SK-N-SH treated with all-trans-retinoic acid at 6 μM for 48 hours (cell line): ENCODE measurements around the gene GTF2A1.

Experiments
- ATAC-seq: fragments of 200-7000 bp; cut with Tn5 transposase; 3 replicates; pipeline ENCODE4 v1.9.1; 2020; ENCODE audit warnings: mild to moderate bottlenecking, moderate library complexity
- ARNTL ChIP-seq: fragments of 450-650 bp; formaldehyde crosslinking; IDR thresholded peaks from 2 replicates; pipeline ENCODE4 v1.5.0; 2020; ENCODE audit warnings: low read depth, mild to moderate bottlenecking, moderate library complexity, borderline replicate concordance
- BACH2 ChIP-seq: fragments of 250-450 bp; sonication (Bioruptor Pico); IDR thresholded peaks from 2 replicates; pipeline ENCODE4 v1.9.0; 2021; ENCODE audit warnings: mild to moderate bottlenecking, borderline replicate concordance
- CREB5 ChIP-seq: fragments of 250-450 bp; sonication (Bioruptor Pico); IDR thresholded peaks from 2 replicates; pipeline ENCODE4 v1.5.1; 2020; ENCODE audit warnings: low read depth, mild to moderate bottlenecking, moderate library complexity
- ESRRG ChIP-seq: fragments of 250-450 bp; sonication (Bioruptor Pico); IDR thresholded peaks from 2 replicates; pipeline ENCODE4 v1.6.1; 2021; ENCODE audit warnings: mild to moderate bottlenecking
- GLIS3 ChIP-seq: fragments of 250-450 bp; sonication (Bioruptor Pico); IDR thresholded peaks from 2 replicates; pipeline ENCODE4 v1.5.0; 2020; ENCODE audit warnings: mild to moderate bottlenecking, moderate library complexity
- OSR1 ChIP-seq: fragments of 250-450 bp; sonication (Bioruptor Pico); IDR thresholded peaks from 2 replicates; pipeline ENCODE4 v1.8.0; 2022; ENCODE audit warnings: moderate library complexity, mild to moderate bottlenecking, inconsistent platforms
- PPARA ChIP-seq: fragments of 250-450 bp; sonication (Bioruptor Pico); IDR thresholded peaks from 2 replicates; pipeline ENCODE4 v1.5.0; 2020; ENCODE audit warnings: mild to moderate bottlenecking, borderline replicate concordance
- RARB ChIP-seq: fragments of 250-450 bp; sonication (Bioruptor Pico); IDR thresholded peaks from 2 replicates; pipeline ENCODE4 v1.8.0; 2021; ENCODE audit warnings: mild to moderate bottlenecking, moderate library complexity
- TOX ChIP-seq: fragments of 250-450 bp; sonication (Bioruptor Pico); IDR thresholded peaks from 2 replicates; pipeline ENCODE4 v1.8.0; 2021; ENCODE audit warnings: mild to moderate bottlenecking, moderate library complexity, borderline replicate concordance
- TSHZ2 ChIP-seq: fragments of 250-450 bp; sonication (Bioruptor Pico); IDR thresholded peaks from 2 replicates; pipeline ENCODE4 v1.5.0; 2020; ENCODE audit warnings: mild to moderate bottlenecking, moderate library complexity
- ZC3H10 ChIP-seq: fragments of 250-450 bp; sonication (Bioruptor Pico); IDR thresholded peaks from 2 replicates; pipeline ENCODE4 v1.5.1; 2021; ENCODE audit warnings: mild to moderate bottlenecking, moderate library complexity
- ZFP30 ChIP-seq: fragments of 450-650 bp; formaldehyde crosslinking; IDR thresholded peaks from 2 replicates; pipeline ENCODE4 v1.5.0; 2022; ENCODE audit warnings: mild to moderate bottlenecking, moderate library complexity
- ZNF565 ChIP-seq: fragments of 450-650 bp; formaldehyde crosslinking; conservative IDR thresholded peaks from 2 replicates; pipeline ENCODE4 v1.5.0; 2020; ENCODE audit warnings: low read depth, mild to moderate bottlenecking, moderate library complexity
- ZNF70 ChIP-seq: fragments of 450-650 bp; formaldehyde crosslinking; IDR thresholded peaks from 2 replicates; pipeline ENCODE4 v1.5.0; 2020; ENCODE audit warnings: mild to moderate bottlenecking, moderate library complexity
- ZNF8 ChIP-seq: fragments of 450-650 bp; formaldehyde crosslinking; IDR thresholded peaks from 2 replicates; pipeline ENCODE4 v1.5.0; 2020; ENCODE audit warnings: mild to moderate bottlenecking, moderate library complexity
- TF ChIP-seq, protein P1 (sequence below): fragments of 250-450 bp; sonication (Bioruptor Pico); IDR thresholded peaks from 2 replicates; pipeline ENCODE4 v1.8.0; 2020; ENCODE audit warnings: mild to moderate bottlenecking, moderate library complexity, borderline replicate concordance
- TF ChIP-seq, protein P2 (sequence below): fragments of 250-450 bp; sonication (Bioruptor Pico); IDR thresholded peaks from 2 replicates; pipeline ENCODE4 v1.8.0; 2021; ENCODE audit warnings: low read depth, mild to moderate bottlenecking, moderate library complexity, borderline replicate concordance

The GTF2A1 gene

DNA sequence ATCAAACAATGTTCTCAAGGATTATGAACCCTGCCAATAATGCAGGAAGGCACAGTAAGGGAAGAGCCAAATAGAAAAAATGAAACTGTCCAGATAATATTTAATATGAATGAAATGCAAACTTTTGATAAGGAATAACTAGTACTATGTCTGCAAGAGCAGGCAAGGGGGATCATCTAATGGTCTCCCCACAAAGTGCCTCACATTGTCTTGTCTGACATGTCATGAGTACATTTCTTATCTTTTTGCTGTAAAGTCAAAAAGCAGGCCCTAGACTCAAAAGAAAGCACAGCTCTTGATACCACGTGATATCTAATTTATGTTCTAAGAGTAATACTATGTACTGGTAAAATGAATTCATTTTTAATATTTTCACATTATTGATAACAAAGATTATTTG lies 43.9 kb upstream of the GTF2A1 start:
- ATAC-seq = no peak
- TF ChIP-seq CREB5 (no peak), ZNF565 (CRISPR knock-in tag) (no peak), TSHZ2 (CRISPR knock-in tag) (no peak), ESRRG (CRISPR knock-in tag) (no peak), OSR1 (CRISPR knock-in tag) (no peak)
- TF ChIP-seq, protein P1, sequence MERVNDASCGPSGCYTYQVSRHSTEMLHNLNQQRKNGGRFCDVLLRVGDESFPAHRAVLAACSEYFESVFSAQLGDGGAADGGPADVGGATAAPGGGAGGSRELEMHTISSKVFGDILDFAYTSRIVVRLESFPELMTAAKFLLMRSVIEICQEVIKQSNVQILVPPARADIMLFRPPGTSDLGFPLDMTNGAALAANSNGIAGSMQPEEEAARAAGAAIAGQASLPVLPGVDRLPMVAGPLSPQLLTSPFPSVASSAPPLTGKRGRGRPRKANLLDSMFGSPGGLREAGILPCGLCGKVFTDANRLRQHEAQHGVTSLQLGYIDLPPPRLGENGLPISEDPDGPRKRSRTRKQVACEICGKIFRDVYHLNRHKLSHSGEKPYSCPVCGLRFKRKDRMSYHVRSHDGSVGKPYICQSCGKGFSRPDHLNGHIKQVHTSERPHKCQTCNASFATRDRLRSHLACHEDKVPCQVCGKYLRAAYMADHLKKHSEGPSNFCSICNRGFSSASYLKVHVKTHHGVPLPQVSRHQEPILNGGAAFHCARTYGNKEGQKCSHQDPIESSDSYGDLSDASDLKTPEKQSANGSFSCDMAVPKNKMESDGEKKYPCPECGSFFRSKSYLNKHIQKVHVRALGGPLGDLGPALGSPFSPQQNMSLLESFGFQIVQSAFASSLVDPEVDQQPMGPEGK (CRISPR knock-in tag) = no peak
- TF ChIP-seq, all 23 proteins: peak for 0

GRCh38 chr14:81263777-81264410 lies 43.1 kb upstream of the GTF2A1 start:
- TF ChIP-seq ESRRG (CRISPR knock-in tag) (no peak), PPARA (CRISPR knock-in tag) (no peak), TOX (CRISPR knock-in tag) (no peak), ZFP30 (CRISPR knock-in tag) (no peak), ZNF70 (no peak), OSR1 (CRISPR knock-in tag) (no peak), ARNTL (CRISPR knock-in tag) (no peak), TSHZ2 (CRISPR knock-in tag) (no peak), RARB (CRISPR knock-in tag) (no peak)
- TF ChIP-seq, protein P2, sequence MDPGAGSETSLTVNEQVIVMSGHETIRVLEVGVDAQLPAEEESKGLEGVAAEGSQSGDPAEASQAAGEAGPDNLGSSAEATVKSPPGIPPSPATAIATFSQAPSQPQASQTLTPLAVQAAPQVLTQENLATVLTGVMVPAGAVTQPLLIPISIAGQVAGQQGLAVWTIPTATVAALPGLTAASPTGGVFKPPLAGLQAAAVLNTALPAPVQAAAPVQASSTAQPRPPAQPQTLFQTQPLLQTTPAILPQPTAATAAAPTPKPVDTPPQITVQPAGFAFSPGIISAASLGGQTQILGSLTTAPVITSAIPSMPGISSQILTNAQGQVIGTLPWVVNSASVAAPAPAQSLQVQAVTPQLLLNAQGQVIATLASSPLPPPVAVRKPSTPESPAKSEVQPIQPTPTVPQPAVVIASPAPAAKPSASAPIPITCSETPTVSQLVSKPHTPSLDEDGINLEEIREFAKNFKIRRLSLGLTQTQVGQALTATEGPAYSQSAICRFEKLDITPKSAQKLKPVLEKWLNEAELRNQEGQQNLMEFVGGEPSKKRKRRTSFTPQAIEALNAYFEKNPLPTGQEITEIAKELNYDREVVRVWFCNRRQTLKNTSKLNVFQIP (CRISPR knock-in tag) = no peak
- TF ChIP-seq, all 23 proteins: peak for 0
- ATAC-seq = no peak

DNA sequence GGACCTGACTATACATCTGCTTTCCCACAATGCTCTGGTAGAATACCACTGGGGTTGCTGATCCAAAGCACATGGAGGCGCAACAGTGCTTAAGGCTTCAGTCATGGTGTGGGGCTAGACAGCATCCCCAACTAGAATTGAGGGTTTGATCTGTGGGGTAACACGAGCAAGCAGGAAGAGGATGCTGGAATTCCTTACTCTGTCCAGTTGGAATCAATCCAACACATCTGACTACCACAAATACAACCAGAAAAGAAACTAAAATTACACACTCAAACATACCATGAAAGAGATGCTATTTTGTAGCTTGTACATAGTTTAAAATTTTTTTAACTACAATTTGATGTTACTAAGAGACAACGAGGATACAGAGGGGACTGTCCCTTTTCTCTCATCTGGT lies 40.4 kb upstream of the GTF2A1 start:
- no peak for ATAC-seq
- no peak for TF ChIP-seq ZNF565 (CRISPR knock-in tag)
- TF ChIP-seq RARB (CRISPR knock-in tag) = no peak
- TF ChIP-seq, all 23 proteins: peak for 0

- ATAC-seq = no peak
- TF ChIP-seq CREB5 (no peak), BACH2 (CRISPR knock-in tag) (no peak), GLIS3 (CRISPR knock-in tag) (no peak), ZC3H10 (CRISPR knock-in tag) (no peak), TSHZ2 (CRISPR knock-in tag) (no peak), ZNF8 (no peak), ZNF565 (CRISPR knock-in tag) (no peak), TOX (CRISPR knock-in tag) (no peak), PPARA (CRISPR knock-in tag) (no peak)
Measured at GRCh38 chr14:81260732-81261131, 40.0 kb upstream of the GTF2A1 start.
